GM19351 (cell line): Measurements from ENCODE around the gene FAT2.
"Not testable (repeated sequence)": the region's sequence is repeated elsewhere in the genome, so short reads cannot be mapped to it uniquely, and the experiment has no call there.

Source experiments
- ATAC-seq: cut with Tn5 transposase; IDR thresholded peaks from one replicate; pipeline ENCODE4 v1.9.1; 2021; ENCODE audit warnings: mild to moderate bottlenecking, moderate library complexity; ENCODE audit not compliant: unreplicated experiment

The FAT2 gene

DNA sequence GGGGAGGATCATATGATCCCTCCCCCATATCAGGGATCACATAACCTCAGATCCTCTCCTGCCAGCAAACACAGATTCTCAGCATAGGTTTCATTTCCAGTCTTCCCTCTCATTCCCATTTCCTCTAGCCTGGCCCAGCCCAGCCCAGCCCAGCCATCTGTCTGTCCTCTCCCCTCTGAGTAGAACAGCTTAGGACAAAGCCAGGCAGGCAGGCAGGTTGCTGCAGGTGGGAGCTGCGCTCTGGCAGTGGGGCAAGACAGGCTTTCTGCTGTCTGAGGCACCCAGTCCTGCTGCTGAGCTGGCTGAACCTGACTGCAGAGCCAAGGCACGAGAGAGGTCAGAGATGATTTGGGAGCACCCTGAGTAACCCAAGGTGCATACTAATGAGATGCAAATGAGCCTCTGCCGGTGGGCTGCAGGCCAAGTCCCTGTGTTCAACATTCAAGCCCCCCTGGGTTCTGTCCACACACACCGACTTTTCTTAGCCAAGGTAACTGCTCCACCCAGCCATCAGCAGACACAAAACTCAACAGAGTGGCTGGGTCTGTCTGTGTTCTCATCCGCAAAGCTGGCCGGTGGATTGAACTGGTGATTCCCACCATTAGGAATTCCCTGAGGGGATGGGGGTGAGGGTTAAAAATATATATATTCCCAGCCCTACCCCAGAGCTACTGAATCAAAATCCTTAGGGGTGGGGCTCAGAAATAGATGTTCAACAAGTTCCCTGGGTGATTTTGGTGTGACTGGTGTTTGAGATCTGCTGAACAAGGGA, 9.1 kb downstream of the FAT2 start:
- no peak for ATAC-seq

DNA sequence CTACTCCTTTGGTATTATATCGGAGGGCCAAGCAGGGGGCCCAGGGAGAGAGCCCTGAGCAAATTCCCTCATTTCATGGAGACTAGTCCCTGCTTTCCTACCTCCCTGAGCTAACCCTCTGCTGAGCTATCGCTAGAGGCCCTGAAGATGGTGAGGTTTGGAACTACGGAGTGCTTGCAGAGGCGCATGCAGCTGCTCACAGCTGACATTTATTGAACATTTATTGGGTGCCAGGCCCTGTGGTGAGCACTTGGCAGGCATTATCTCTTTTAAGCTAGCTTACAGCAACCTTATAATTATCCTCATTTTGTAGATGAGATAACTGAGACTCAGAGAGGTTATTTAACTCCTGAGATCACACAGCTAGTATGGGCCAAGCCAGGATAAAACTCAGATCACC, 9.8 kb downstream of the FAT2 start:
- ATAC-seq = no peak

DNA sequence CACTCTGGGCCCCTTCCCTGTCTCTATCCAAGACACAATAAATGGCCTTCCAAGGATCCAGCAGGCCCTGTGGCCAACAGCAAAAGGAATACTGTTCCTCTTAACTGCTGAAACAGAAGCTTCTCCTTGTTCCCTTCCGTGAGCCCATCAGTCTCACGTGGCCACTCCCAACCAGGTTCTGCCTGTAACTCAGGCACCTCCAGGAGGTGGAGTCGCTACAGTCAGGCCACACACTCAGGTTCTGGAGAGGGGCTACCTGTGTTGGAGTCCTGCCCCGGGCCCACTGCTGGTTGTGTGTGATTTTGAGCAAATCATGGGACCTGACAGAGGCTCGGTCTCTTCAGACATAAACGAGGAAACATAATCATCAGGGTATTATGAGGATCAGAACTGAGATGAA, 10.3 kb downstream of the FAT2 start:
- ATAC-seq = no peak

DNA sequence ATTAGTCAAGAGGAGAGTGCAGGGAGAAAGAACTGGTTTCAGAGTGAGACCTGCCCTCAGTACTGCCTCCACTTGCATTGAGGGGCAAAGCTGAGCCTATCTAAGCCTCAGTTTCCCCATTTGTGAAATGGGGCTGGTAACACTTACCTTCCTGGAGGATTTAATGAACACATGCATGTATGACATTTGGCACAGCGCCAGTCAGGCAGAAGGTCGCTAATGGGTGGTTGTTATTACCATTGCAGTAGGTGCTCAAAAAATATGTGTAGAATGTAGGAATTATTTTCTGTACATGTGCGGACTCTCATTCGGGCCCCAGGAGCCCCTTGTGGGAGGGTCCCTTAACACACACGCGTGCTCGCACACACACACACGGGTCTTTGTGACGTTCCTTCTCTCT, 10.9 kb downstream of the FAT2 start:
- ATAC-seq = no peak

DNA sequence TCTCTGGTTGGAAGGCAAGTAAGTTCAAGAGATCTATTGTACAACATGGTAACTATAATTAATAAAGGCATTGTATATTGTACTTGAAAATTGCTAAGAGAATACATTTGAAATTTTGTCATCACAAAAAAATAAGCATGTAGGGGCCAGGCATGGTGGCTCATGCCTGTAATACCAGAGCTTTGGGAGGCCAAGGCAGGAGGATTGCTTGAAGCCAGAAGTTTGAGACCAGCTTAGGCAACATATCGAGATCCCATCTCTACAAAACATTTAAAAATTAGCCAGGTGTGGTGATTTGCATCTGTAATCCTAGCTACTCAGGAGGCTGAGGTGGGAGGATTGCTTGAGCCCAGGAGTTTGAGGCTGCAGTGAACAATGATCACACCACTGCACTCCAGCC, 12.0 kb downstream of the FAT2 start:
- ATAC-seq = not testable (repeated sequence)

DNA sequence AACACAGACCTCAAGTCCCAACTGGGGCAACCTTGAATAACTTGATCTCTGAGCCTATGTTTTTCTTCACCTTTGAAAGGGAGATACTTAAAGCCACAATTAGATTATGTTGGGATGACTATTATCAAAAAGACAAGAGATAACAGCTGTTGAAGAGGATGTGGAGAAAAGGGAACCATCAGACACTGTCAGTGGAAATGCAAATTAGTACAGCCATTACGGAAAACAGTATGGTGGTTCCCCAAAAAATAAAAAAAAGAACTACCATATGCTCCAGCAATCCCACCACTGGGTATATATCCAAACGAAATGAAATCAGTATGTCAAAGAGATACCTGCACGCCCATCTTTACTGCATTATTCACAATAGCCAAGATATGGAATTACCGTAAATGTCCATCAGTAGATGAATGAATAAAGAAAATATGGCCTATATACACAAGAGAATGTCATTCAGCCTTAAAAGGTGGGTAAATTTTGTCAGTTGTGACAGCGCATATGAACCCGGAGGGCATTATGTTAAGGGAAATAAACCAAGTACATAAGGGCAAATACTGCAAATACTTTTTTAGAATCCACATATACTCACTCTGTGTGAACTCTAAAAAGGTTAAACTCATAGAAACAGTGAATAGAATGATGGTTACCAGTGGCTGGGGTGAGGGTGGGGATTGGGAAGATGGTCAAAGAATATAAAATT, 12.7 kb downstream of the FAT2 start:
- ATAC-seq = no peak

DNA sequence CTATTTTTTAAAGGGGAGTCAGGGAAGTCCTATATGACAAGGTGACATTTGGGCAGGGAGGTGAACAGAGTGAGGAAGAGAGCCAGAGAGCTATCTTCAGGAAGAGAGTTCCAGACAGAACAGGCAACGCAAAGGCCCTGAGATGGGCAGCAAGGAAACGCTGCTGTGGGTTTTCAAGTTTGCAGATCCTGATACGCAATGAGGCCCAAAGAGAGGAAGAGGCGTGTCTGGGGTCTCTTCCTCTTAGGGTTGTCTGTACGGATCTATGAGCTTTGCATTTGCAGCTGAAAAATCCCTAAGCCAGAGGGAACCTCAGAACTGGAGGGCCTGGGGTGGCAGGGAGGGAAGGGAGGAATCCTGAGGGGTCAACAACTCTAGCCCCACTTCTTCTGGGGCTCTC, 13.6 kb downstream of the FAT2 start:
- no peak for ATAC-seq

DNA sequence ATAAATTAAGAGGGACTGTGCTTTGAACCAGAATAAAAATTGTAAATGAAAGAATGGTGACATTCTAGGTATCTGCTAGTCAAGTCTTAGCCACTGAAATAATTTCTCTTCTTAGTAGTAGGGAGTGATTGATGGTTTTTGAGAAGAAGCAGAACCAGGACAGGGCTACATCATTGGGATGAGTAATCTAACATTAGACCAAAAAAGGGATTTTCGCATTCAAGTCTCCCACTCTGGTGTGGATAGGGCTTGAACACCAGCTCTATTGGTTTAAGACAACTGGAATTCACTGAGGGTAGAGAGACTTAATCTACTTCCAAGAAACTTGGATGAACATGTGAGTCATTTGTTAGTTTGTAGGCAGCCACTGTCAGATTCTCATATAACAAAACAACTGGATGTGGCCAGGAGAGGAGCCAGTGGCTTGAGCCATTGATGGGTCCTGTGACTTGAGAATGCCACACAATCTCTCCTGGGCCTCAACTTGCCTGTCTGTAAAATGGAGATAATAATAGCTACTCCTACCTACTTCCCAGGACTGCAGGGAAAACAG, 16.6 kb downstream of the FAT2 start:
- ATAC-seq = no peak

DNA sequence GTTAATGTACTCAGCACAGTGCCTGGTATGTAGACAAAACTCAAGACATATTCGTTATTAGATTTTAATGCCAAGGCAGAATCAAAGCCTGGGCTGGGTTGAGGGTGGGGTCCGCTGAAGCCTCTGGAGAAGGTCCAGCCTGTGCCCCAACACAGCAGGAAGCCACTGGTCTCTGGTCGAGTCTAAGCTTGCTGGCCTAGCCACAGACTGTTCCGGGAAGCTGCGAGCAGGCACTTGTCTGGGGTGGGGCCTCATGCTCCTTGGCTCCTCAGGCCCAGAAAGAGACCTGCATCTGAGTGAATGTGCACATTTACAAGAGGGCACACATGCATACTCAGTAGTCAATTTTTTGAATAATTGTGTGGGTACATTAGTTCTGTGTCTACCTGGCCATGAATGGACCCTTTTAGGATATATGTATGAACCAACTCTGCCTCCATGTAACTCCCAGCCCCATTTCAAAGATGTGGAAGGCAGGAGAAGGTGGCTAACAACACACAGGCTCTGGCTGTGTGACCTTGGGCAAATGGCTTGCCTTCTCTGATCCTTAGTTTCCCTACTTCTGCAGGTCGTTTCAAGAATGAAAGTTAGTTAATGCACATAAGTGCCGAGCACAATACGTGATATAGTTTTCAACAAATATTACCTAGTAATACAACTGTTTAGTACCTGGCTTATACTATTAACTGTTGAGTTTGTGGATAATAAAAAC, 18.3 kb downstream of the FAT2 start:
- no peak for ATAC-seq

DNA sequence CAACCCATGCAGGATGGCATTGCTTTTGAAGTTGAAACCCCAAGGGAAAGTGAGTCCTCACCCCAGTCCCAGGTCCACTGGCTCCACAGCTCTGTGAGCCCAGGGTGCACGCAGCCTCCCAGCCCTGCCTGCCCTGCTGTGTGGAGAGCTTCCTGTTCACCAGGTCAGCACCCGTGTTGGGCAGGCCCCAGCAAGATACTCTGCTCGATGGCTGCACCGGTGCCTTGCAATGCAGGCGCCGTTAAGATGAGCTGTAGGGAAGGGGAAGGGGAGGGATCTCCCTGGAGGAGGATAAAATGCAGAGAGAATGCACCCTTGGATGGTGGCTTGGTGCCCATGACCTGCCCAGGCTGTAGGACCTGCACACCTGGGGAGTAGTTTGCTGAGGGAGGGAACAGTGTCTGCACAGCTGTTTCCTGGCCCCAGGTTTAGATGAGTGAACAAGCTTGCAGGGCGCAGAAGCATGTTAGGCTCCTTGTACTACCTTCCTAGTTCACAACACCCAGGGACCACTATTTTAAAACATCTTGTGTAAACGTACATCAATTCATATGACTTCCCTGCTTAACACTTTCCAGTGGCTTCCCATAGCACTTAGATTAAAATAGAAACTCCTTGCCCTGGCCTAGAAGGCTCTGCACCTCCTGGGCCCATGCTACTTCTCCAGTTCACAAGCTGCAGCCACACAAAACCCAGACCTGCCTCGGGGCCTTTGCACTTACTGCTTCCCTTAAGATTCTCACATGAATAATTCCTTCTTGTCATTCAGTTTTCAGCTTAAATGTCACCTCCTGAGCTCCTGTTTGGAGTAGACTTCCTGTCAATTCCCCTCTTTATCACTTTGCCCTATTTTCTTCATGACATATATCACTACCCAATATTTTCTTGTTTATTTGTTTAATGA, 19.6 kb downstream of the FAT2 start:
- ATAC-seq = no peak

DNA sequence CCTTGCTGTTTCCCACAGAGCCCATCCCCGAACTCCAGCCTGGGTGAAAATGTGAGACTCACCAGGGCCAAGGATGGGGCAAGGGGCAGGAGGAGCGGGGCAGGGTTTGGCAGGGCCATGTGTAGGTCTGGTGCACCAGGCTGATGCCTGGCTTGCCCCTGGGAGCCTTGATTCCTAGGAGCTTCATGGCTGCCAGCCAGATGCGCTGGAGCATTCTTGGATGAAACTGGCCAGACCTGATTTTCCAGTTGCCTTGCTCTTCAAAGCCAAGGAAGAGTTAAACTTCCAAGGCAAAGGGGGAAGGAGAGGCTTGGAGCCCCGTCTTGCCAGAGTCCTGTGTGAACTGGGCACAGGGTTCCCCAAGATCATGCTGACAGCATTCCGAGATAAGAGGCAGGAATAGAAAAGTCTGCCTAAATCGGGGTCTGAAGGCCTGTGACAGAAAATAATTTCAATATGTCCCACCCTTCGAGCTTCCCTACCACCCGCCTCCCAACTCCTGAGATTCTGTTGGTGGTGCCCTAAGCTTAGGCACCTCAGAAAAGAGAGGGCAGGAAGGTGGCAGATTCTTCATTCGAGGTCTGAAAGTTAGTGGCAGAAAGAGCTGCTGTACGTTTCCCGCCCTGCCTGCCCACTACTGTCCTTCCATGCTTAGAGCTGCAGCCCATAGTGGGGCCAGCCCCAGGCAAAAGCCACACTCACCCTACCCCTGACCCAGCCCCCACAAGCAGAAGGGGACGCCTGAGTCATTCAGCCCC, 20.4 kb downstream of the FAT2 start:
- ATAC-seq = no peak

DNA sequence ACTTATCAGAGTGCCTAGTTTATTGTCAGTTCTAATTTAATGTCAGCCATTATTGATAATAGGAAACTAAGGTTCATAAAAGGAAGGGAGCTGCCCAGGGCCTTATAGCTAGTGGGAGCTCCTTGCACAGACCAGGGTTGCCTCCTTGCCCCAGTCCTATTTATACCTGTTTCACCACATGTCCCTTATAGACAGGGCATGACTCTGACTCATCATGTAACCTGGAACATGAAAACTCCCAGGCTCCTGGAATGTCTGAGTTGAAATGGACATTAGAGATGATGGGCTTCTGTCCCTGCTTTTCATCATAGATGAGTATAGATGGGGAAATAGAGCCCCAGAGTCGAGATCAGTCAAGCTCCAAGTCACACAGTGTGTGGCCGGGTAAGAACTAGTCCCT, 21.1 kb downstream of the FAT2 start:
- ATAC-seq = no peak

DNA sequence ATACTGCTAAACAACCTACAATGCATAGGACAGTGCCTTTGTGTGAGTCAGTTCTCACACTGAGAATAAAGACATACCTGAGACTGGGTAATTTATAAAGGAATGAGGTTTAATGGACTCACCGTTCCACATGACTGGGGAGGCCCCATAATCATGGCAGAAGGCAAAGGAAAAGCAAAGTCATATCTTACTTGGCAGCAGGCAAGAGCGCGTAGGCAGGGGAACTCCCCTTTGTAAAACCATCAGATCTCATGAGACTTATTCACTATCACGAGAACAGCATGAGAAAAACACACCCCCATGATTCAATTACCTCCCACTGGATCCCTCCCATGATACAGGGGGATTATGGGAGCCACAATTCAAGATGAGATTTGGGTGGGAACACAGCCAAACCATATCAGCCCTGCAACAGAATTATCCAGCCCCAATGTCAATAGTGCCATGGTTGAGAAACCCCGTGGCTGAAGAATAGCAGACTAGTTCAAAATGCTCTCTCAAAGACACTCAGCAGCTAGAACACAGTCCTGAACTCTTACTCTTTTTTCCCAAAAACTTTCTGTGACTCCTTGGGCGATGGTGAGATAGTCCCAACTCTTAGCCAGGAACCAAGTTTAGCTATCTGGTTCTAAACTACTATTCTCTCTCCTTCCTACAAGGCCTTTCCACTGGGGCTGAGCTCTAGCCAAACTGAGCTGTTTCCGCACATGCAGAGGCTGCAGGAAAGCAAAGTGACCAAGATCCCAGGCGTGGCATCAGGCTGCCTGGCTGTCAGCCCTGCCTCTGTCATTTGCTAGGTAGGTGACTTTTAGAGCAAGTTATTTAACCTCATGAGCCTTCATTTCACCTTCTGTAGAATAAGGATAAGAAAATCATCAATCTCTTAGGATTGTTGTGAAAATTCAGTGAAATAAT, 21.7 kb downstream of the FAT2 start:
- peak; percentile 81 for ATAC-seq

DNA sequence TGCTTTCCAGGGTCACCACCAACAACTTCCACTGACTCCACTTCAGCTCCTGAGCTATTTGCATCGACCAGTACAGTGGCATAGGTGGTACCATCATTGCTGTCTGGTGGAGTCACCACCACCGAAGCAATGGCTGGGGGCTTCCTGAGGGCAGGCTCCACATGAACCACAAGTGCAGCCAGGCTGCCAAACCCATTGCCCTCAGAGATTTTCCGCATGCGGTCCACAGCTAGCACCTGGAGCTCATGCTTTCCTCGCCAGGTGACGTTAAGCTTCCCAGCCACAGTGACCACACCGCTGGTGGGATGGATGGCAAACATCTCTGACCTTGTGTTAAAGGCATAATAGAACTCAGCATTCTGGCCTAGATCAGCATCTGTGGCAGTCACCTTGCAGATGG, 23.1 kb downstream of the FAT2 start:
- no peak for ATAC-seq

DNA sequence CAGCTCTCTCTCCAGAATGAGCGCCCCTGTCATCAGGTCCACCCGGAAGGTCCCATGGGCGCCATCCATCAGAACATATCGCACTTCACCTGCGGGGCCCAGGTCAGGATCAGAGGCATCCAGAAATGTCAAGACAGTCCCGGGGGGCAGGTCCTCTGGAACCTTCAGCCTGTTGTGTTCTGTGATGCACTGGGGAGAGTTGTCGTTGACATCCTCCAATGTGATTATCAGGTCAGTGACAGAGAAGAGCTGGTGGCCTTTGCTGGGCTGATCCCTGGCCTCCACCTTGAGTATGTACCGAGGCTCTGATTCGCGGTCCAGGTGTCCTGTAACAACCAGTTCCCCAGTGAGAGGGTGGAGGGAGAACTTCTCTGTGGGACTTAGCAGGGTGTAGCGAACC, 25.2 kb downstream of the FAT2 start:
- no peak for ATAC-seq

DNA sequence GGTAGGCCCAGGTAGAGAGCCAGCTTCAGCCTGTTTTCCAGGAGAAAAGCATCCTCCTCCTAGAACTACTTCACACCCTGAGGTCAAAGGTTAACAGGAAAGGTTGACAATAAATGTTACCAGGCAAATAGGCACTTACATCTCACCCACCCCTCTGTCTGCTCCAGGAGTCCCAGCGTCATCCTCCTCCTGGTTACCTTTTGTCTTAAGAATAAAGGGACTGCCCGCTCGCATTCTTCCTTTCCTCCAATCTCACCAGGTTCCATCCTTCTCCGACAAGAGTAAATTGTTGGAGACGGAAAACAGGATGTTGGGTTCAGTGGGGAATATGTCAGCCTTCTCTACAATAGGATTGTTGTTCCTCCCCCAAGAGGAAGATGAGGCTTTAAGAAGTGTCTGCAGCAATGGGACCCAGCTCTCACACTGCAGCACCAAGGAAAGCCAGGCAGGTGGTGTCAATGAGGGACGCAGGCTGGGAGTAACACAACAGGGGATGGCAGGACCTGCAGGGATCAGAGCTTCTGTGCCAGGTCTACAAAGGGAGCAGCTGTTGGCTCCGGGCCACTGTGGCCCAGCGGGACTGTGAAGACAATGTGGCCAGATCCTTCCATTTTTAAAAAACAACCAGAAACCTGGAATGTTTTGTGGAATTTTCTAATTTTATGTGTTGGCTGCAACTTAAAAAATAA, 29.0 kb downstream of the FAT2 start:
- no peak for ATAC-seq

DNA sequence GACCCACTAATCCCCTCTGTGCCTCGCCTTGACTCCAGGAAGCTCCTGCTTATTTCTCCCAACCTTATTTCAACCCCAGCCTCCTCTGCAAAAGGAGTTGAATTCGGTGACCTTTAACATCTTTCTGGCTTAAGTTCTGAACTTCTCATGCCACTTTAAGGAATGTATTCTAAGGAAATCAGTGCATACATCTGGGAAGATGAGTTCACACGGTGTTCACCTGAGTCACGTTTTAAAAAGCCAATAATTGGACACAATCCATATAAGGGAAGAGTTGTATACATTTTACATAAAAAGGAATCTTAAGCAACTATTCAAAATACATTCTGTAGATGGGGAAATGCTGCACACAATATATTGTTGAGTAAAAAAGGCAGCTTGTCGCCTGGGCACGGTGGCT, 33.2 kb downstream of the FAT2 start:
- ATAC-seq = no peak

DNA sequence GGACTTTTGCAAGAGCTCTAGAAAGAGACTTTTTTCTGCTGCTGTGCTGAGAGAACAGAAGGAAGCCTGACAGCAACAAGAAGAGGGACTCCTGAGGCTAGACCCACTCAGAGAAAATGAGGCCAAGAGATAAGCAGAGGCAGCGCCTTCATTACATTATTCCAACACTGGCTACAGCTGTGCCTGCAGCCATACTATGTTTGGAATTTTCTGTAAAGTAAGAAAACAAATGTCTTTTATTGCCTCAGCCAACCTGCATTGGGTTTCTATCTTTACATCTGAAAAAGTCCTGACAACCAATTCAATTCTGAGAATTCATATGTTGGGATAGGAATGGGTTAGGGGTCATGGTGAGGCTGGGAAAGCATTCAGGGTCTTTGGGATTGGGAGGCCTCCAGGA, 33.7 kb downstream of the FAT2 start:
- no peak for ATAC-seq
